Stimulated activated CD8-positive, alpha-beta memory T cell treated with anti-CD3 and anti-CD28 coated beads, Interleukin-15, amount 100 ng/mL, for 24 hours (primary cell): Measurements from ENCODE around the gene CHST11.
"Not testable (repeated sequence)": the region's sequence is repeated elsewhere in the genome, so short reads cannot be mapped to it uniquely, and the experiment has no call there.

Source experiments
- DNase-seq: peaks from one replicate; pipeline ENCODE4 v3.0.0-alpha.2; 2020; ENCODE audit warnings: low read depth

Gene CHST11

DNA sequence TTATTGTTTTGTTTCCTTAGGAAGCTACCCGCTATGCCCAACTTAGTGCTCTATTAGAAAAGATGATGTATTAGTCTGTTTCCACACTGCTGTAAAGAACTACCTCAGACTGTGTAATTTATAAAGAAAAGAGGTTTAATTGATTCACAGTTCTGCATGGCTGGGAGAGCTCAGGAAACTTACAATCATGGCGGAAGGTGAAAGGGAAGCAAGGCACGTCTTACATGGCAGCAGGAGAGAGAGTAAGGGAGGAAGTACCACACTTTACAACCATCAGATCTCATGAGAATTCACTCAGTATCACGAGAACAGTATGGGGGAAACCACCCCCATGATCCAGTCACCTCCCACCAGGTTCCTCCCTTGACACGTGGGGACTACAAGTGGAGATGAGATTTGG lies 70.9 kb downstream of the CHST11 start:
- not testable (repeated sequence) for DNase-seq

DNA sequence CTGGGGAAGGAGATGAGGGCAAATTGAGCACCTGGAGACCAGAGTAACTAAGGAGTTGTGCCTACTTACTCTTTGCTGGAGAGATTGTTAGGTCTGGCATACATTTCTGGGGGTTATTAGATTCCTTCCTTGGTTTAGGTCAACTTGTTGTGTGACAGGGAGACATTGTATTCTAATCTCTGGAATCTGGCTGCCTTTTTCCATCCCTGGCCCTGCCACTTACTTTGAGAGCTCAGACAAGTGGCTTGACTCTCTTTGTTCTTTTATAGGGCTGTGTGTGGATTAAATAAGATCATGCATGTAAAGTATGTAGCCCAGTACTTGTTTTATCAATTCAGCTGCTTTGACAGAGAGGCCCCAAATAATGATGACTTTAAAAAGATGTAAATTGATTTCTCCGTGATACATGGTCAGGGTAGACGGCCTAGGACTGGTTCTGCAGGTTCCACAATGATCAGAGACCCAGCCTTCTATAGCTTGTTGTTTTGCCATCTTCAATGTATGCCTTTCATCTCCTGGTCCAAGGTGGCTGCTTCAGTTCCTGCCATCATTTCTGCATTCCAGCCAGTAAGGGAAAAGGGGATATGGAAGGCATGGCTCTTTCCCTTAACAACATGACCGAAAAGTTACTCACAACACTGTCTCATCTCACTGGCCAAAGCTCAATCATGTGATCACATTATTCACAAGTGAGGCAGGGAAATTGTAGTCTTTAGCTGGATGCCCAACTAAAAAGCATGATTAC lies 72.6 kb downstream of the CHST11 start:
- no peak for DNase-seq

DNA sequence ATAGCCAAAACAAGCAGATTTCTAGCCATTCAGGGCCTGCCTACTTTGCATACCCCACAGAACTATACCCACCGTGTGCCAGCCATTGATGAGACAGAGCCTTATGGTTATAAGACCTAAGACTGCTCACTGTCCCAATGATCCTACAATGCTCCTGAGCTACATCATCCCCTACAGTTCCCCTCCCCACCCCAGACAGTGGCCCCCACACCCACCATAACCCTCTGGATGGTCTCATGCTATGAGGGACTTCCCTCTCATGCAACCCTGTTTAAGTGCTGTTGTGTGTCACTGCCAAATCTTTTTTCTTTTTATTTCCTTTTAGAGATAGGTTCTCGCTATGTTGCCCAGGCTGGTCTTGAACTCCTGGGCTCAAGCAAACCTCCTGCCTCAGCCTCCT lies 75.9 kb downstream of the CHST11 start:
- no peak for DNase-seq

DNA sequence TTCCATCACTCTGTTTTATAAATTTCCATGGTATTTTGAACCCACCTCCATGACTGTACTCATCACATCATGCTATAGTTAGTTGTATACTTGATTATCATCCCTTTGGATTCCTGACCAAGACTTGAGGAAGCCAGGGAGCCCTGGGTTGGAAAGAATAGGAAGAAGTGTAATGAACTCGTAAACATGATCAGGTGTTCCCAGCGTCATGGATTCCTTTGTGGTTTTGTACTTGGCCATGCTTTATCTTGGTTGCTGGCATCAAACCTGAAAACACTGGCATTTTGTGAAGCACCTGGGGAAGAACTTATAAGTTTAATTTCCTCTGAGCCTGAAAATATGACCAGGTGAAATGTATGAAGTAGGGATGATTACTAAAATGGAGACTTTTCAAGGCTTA lies 76.4 kb downstream of the CHST11 start:
- no peak for DNase-seq

DNA sequence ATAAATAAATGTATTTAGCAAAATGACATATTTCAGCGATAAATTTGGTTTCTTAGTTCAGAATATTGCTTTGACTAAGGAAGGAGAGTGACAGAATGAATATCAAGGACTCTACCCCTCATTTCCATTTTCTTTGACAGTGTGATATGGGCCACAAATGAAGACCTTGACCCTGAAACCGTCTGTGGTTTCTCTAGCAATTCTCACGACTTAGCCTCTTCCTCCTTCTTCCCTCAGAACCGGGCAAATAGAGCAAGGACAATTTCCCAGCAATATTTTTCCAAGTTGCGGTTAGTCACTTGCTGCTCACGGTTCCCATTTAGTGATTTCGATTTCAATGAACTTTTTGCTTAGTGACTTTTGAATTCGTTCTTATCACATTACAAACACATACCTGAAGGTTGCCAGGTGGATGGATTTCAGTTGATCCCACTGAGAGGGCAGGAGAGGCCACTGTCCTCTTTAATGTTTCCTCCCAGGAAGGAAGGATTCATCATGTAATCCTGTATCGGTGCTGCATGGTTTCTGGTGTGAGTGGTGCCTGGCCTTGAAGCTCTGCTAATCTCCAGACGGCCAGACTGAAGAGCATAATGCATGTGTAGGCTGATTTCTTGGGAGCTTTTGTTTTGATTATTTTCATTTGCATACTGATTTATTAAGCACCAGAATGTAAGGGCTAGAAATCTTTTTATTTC lies 77.6 kb downstream of the CHST11 start:
- no peak for DNase-seq

DNA sequence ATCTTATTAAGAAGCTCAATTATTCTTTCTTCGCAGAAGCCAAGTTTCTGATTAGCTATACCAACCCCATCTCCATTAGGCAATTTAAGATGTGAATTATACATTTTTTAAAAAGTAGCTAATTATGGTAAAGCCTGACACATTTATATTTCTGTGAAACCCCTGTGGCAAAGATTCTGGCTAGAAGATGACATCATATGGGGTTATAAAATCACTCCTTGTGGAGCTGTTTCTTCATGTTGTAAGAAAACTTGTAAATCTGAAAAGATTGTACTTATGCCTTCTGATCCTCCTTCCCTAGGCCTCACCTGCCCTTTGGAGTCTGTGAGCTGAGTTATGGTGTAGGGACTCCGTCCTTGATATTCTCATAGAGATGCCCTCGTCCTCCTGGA lies 78.1 kb downstream of the CHST11 start:
- no peak for DNase-seq

DNA sequence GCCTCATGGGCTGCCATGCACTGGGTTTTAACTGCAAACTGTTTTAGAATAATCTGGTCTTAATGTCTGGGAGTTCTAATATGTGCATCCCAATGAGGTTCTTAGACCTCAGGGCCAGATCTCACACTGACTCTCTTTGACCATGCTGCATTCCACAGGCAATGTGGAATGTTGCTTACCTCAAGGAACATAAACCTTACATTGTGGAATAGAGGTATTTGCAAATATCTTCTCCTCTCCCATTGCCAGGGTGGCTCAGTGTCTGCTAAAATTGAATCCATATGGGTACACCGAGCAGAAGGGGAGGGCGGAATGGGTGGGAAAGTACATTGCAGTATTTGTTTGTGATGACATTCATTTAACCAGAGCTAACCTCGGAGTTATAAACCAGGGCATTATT lies 78.6 kb downstream of the CHST11 start:
- no peak for DNase-seq

DNA sequence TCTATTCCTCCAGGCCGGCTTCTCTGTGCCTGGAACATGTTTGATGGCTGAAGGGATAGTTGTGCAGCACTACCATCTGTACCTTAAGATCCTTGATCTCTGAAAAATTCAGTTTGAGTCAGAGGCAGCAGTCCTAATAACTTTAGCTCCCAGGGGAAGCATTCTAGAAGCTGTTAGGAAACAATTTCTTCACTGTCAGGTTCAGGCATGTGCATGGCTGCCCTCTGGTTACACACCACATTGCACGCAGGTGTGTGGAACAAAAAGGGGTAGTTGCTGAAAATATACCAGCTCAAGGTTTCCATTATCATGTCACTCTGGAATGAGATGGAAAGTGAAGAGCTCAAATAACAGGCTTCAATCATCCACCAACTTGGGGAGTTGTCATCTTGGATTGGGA lies 80.1 kb downstream of the CHST11 start:
- DNase-seq = no peak

DNA sequence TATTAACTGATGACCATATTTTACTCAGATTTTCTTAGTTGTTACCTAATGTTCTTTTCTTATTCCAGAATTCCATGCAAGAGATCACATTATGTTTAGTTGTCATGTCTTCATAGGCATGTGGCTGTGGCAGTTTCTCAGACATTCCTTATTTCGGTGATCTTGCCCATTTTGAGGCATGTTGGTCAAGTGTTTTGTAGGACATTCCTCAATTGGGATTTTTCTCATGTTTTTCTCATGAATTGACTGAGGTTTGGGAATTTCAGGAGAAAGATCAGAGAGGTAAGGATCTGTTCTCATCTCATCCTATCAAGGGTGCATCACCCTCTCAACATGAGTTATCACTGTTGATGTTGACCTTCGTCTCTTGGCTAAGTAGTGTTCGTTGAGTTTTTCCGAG lies 81.3 kb downstream of the CHST11 start:
- no peak for DNase-seq

DNA sequence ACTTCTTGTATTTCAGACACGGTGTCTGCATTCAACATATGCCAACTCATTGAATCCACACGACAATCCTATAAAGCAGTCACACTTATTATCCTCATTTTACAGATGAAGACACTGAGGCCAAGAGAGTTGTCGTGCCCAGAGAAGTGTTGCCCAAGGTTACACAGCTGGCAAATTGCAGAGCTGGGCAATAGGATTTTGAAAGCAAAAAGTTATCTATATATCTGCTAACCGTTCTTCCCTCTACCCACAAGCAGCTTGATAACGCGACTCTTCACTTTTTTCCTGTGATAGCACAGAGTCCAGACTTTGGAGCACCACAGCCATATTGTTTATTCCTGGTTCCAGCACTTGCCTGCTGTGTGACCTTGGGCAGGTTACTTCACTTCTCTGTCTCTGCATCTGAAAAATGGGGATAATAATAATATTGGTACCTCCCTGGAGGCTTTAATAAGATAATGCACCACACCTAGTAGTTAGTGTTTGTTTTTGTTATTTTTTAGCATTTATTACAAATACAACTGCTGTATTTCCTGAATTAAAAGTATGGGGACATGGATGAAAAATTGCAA lies 82.2 kb downstream of the CHST11 start:
- no peak for DNase-seq

DNA sequence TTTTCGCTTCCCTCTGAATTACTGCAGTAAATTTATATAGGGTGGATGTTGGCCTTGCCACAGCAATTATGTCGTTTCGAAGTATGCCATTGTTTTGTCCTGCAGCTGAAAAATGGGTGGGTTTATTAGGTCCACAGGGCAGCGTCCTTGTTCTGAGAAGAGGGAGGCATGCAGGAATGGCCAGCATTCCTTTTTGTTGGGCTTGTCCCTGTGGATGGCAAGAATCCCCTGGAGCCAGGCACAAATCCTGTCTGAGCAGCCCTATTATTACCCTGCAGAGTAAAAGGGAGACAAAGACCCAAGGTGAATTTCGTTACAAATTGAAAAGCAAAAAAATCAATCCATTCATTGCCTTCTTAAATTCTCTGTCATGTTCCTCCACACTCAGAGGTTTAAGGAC lies 88.1 kb downstream of the CHST11 start:
- no peak for DNase-seq

DNA sequence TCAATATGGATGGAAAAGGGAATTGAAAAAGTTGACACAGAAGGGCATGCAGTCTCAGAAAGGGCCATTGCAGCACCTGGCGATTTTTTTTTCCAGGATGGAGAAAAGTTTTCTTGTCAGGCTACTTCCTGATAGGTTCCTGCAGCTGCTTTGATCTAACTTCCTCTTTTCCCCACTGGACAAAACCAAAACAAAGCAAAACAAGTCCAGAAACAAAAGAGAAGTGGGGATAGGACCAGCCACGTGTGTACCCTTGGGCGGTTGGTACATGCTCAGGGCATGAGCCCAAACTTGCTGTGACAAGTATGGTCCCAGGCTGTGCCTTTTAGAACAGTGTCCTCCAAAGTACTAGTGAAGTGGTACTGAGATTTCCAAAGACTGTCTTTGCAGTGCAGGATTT lies 89.8 kb downstream of the CHST11 start:
- DNase-seq = no peak

DNA sequence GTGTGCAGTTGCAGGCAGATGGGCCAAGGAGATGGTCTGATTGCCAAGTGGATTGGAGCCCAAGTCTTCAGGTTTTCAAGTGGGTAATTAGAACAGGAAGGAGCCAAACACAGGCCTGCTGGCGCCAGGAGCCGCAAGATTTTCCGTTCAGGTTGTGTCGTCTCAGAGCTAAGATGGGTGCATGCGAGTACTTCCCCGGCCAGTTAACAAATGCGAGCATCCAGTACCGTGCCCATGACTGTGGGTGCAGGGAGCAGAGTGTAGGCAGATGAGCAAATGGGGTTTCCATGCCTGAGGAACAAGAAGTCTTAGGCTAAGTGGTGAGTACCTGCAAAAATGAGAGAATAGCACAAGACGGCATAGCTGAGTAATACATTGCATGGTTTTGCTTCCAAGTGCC lies 90.5 kb downstream of the CHST11 start:
- no peak for DNase-seq

DNA sequence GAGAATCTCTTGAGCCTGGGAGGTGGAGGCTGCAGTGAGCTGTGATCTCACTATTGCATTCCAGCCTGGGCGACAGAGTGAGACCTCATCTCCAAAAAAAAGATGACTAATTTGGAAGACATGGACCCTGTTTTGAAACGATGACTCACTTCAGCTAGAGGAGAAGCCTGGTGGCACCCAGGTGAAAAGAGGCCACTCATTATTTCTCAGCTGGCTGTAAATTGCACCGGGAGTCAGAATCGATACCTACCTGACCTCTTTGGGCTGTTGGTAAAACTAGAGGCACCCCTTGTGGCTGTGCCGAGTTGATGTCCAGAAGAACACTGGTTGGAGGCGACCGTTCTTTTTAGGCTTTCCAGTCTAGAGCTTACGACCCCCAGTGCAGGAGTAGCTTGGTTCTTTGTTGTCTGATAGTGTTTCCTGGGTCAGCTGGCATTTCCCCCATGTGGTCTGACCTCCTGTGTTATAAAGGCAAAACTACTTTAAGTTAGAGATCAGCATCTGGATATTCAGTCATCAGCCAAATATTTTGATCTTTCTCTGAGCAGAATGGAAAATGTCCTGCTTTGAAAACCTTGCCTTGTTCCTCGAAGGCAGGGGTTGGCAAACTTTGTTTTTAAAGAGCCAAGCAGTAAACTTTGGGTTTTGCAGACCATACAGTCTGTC lies 93.2 kb downstream of the CHST11 start:
- no peak for DNase-seq

DNA sequence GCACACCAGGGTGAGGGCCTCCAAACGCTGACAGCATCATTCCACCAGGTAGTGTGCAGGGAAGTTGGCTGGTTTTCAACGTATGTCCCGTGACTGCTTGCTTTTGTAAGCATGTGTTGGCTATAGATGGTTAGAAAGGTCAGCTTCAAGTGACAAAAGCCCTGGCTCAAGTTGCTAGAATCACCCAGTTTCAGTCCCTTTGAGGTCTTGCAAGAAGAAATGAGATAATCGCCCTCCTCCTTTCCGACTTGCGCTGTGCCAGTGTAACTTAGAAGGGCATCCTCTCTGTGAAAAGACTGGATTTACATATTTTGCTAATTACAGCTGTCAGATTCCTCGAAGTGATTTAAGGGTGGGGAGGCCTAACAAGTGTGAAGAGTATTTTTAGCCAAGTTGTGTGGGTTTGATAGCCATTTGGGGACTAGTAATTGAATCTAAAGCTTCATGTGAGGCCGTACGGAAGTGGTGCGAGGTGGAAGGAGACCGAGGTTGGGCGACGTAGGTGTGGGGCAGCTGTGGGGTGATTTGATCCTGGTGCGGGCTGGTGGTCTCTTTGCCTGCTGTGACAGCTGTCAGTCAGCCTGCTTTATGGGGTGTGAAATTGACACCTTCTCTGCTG lies 94.7 kb downstream of the CHST11 start:
- no peak for DNase-seq

DNA sequence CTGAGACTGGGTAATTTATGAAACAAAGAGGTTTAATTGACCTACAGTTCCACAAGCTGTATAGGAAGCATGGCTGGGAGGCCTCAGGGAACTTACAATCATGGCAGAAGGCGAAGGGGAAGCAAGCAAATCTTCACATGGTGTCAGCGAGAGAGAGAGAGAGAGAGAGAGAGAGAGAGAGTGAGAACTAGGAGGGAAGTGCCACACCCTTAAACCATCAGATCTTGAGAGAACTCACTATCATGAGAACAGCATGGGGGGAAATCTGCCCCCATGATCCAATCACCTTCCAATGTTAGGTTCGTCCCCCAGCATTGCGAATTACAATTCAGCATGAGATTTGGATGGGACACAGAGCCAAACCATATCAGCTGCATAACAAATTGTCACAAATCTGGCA lies 96.7 kb downstream of the CHST11 start:
- no peak for DNase-seq

DNA sequence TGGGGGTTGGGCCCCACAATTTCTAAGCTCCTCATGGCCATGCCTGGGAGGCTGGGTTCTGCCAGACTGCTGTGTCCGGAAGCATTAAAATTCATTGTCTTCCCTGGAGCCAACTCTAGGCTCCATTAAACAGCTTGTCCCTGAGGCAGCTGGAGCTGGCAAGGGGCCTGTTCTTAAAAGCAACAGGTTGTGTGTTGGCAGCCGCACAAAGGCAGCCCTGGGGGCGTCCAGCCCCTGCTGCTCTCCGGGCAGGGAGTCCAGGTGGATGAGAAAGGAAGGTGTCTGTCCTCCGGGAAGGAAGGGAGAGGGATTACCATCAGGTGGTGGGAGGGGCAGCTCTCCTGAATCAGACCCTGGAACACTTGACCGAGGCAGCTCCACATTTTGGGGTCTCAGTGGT lies 98.9 kb downstream of the CHST11 start:
- no peak for DNase-seq

DNA sequence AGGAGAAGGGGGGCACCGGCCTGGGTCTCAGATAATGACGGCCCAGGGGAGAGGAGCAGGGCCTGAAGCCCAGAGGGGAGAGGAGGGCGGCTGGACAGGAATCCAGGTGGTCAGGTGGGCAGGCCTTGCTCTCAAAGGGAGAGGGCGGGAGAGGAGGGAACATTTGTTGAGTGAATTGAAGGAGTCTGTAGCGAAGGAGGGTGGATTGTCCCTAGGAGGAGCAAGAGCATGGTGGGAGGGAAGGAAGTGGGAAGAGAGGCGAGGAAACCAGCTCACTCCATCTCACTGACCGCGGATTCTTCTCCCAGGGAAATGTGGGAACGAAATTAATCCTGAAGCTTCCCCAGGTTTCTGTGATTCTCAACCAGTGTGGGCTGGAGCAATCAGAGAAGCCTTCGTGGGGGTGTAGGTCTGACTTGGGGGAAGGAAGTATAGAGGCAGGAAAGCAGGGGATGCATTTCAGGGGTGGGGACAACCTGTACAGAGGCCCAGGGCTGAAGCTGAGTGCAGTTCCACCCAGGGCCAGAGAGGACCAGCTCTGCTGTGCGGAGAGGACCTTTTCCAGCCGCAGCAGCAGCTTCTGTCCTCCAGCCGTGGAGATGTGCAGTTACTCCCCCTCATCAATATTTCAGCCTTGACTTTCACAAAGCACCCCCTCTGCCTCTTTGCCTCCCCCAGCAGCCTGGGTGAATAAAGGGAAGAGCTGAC lies 100.9 kb downstream of the CHST11 start:
- no peak for DNase-seq

DNA sequence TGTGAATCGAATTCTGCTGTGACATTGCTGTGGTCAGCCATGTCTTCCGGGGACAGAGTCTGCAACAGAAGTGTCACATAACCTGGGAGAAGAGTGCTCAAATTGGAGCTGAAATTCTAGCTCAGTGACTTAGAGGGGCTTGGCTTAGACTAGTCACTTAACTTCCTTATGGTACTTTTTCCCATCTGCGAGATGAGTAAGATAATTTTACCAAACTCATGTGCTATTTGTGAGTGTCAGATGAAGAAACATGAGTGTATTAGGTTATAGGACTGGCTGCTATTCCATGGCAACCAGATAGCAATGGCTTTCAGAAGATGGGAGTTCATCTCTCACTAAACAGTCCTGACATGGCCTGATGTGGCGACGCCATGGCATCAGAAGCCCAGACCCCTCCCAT lies 104.1 kb downstream of the CHST11 start:
- DNase-seq = no peak

DNA sequence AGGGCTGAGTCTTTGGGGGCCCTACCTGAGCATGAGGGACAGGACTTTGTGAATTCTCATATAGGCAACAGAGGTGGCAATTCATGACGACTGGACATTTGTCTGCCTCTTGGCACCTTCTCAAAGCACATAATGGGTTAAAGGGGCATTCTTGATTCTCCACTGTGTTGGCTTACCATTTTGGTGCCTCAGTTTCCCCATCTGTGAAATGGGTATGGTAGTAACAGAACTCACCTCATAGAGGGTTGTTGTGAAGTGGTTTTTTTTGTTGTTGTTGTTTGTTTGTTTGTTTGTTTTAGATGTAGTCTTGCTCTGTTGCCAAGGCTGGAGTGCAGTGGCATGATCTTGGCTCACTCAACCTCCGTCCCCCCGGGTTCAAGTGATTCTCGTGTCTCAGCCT lies 106.0 kb downstream of the CHST11 start:
- DNase-seq = no peak

DNA sequence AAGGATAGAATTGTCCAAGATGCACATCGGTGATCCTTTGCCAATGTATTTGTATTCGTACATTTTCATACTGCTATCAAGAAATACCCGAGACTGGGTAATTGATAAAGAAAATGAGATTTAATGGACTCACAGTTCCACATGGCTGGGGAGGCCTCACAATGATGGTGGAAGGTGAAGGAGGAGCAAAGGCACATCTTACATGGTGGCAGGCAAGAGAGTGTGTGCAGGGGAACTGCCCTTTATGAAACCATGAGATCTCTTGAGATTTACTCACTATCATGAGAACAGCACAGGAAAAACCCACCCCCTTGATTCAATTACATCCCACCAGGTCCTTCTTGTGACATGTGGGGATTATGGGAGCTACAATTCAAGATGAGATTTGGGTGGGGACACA lies 107.9 kb downstream of the CHST11 start:
- DNase-seq = not testable (repeated sequence)
